Activated CD4-positive, alpha-beta memory T cell treated with anti-CD3 and anti-CD28 coated beads for 36 hours (primary cell): ENCODE data around the gene FER. TPM values are rescaled to one million over a fixed set of nuclear protein-coding genes. Genes with fewer than 3 reads are reported as not detected.
A peak's percentile ranks its signal among the peaks of the same experiment; 100 is the strongest.

Source experiments
- CTCF ChIA-PET: fragments of 350-600 bp; sonication (Branson Sonifier 250); formaldehyde crosslinking; loops from one replicate; lab custom pipeline; 2021; ENCODE audit warnings: antibody characterized with exemption, inconsistent platforms; lab: Charles Lee
- POLR2A ChIA-PET: fragments of 350-600 bp; sonication (Branson Sonifier 250); formaldehyde crosslinking; loops from one replicate; lab custom pipeline; 2021; ENCODE audit warnings: antibody characterized with exemption; lab: Charles Lee
- DNase-seq: peaks from one replicate; pipeline ENCODE4 v3.0.0-alpha.2; 2020
- H3K27ac Mint-ChIP-seq: one replicate; pipeline ENCODE4 v1.8.0; 2021; ENCODE audit warnings: mixed read lengths
- H3K27me3 Mint-ChIP-seq: one replicate; pipeline ENCODE4 v1.8.0; 2021; ENCODE audit warnings: mixed read lengths
- H3K36me3 Mint-ChIP-seq: one replicate; pipeline ENCODE4 v1.8.0; 2021; ENCODE audit warnings: mixed read lengths
- H3K4me1 Mint-ChIP-seq: one replicate; pipeline ENCODE4 v1.8.0; 2021; ENCODE audit warnings: low read depth, mixed read lengths
- H3K4me3 Mint-ChIP-seq: one replicate; pipeline ENCODE4 v1.8.0; 2021; ENCODE audit warnings: mild to moderate bottlenecking, mixed read lengths
- H3K9me3 Mint-ChIP-seq: one replicate; pipeline ENCODE4 v1.8.0; 2021; ENCODE audit warnings: mixed read lengths
- intact Hi-C: fragments of 100-400 bp; cut with micrococcal nuclease; formaldehyde crosslinking; loops from one replicate; pipeline ENCODE4 v1.15.1; 2023
- total RNA-seq, 2 experiments: library from RNA; stranded (reverse); gene quantifications; one replicate each; pipeline ENCODE4 v1.2.3, GENCODE V29; 2021

The FER gene
- total RNA-seq, 2 experiments from 2014 or later, result 9.1 to 9.5 TPM

- ChIA-PET POLR2A (interaction anchor here (1.2 to 2.9 kb wide), 2 partner anchors 21 to 37 kb away, joined by 4 to 11 read pairs; partner anchors contain the start of gene FER), CTCF (interaction anchor here (1.2 to 1.4 kb wide), 2 partner anchors 20 to 62 kb away, joined by 3 to 4 read pairs; partner anchors contain the start of gene FER)
- no peaks in the 10 kb centered on the region for H3K36me3 Mint-ChIP-seq
- H3K4me1 Mint-ChIP-seq, result peaks cover 23% of the 10 kb centered on the region
- no peaks in the 10 kb centered on the region for H3K9me3 Mint-ChIP-seq
- no peak overlapping the region for H3K27ac Mint-ChIP-seq
- H3K4me3 Mint-ChIP-seq, result peak overlapping the region; percentile 64
- peaks cover 29% of the 10 kb centered on the region for H3K27me3 Mint-ChIP-seq
- intact Hi-C loops, result loop anchor here (1.0 kb wide), 2 partner anchors 20 to 682 kb away; no protein-coding TSS in a partner anchor
- DNase-seq, result peak; percentile 56
These were observed 19.8 kb upstream of the FER start for GRCh38 chr5:108727651-108728565.

GRCh38 chr5:108728566-108729241, 19.0 kb upstream of the FER start:
- POLR2A ChIA-PET, result interaction anchor here (0.7 to 2.9 kb wide), 3 partner anchors 20 to 70 kb away, joined by 3 to 11 read pairs (median 4); partner anchors contain the start of gene FER
- CTCF ChIA-PET, result interaction anchor here (1.2 to 1.4 kb wide), 2 partner anchors 19 to 61 kb away, joined by 3 to 4 read pairs; partner anchors contain the start of gene FER
- H3K4me1 Mint-ChIP-seq, result peaks cover 23% of the 10 kb centered on the region
- H3K4me3 Mint-ChIP-seq, result peak overlapping the region; percentile 64
- no peaks in the 10 kb centered on the region for H3K36me3 Mint-ChIP-seq
- H3K9me3 Mint-ChIP-seq, result no peaks in the 10 kb centered on the region
- DNase-seq, result peak; percentile 69
- no peak overlapping the region for H3K27ac Mint-ChIP-seq
- intact Hi-C loops, result loop anchor here (1.0 kb wide), 2 partner anchors 20 to 682 kb away; no protein-coding TSS in a partner anchor
- peaks cover 29% of the 10 kb centered on the region for H3K27me3 Mint-ChIP-seq

GRCh38 chr5:108729242-108729615, 18.5 kb upstream of the FER start:
- Mint-ChIP-seq H3K36me3 (no peaks in the 10 kb centered on the region), H3K27ac (no peak overlapping the region), H3K4me1 (peaks cover 23% of the 10 kb centered on the region), H3K4me3 (no peak overlapping the region), H3K9me3 (no peaks in the 10 kb centered on the region), H3K27me3 (peaks cover 31% of the 10 kb centered on the region)
- ChIA-PET POLR2A (interaction anchor here (0.6 to 2.9 kb wide), 4 partner anchors 12 to 70 kb away, joined by 3 to 11 read pairs (median 4); partner anchors contain the start of gene FER), CTCF (no interaction called here)
- DNase-seq, result no peak
- intact Hi-C loops, result no loop called here

GRCh38 chr5:108730617-108731340, 16.9 kb upstream of the FER start:
- no peak overlapping the region for H3K4me3 Mint-ChIP-seq
- CTCF ChIA-PET, result no interaction called here
- no peak for DNase-seq
- H3K4me1 Mint-ChIP-seq, result peaks cover 23% of the 10 kb centered on the region
- peaks cover 34% of the 10 kb centered on the region for H3K27me3 Mint-ChIP-seq
- POLR2A ChIA-PET, result no interaction called here
- intact Hi-C loops, result no loop called here
- H3K9me3 Mint-ChIP-seq, result no peaks in the 10 kb centered on the region
- H3K36me3 Mint-ChIP-seq, result no peaks in the 10 kb centered on the region
- H3K27ac Mint-ChIP-seq, result no peak overlapping the region

- no peaks in the 10 kb centered on the region for H3K9me3 Mint-ChIP-seq
- no peaks in the 10 kb centered on the region for H3K36me3 Mint-ChIP-seq
These were observed 11.9 kb upstream of the FER start for GRCh38 chr5:108735790-108736189.

GRCh38 chr5:108736855-108737254, 10.8 kb upstream of the FER start:
- CTCF ChIA-PET, result interaction anchor here (0.5 kb wide), 1 partner anchor 481 kb away, joined by 3 read pairs; no protein-coding TSS in a partner anchor
- POLR2A ChIA-PET, result no interaction called here

More at GRCh38 chr5:108735790-108736189, 11.9 kb upstream of the FER start:
- Mint-ChIP-seq H3K27ac (no peak overlapping the region), H3K4me1 (no peaks in the 10 kb centered on the region), H3K4me3 (no peak overlapping the region), H3K27me3 (peaks cover 24% of the 10 kb centered on the region)
- CTCF ChIA-PET, result no interaction called here
- POLR2A ChIA-PET, result no interaction called here
- intact Hi-C loops, result no loop called here
- DNase-seq, result no peak

GRCh38 chr5:108739376-108739775, 8.3 kb upstream of the FER start:
- Mint-ChIP-seq H3K27ac (no peak overlapping the region), H3K36me3 (no peaks in the 10 kb centered on the region), H3K27me3 (peaks cover 23% of the 10 kb centered on the region), H3K4me1 (no peaks in the 10 kb centered on the region), H3K9me3 (no peaks in the 10 kb centered on the region), H3K4me3 (no peak overlapping the region)
- intact Hi-C loops, result no loop called here
- ChIA-PET POLR2A (no interaction called here), CTCF (no interaction called here)
- DNase-seq, result no peak

More at GRCh38 chr5:108736855-108737254, 10.8 kb upstream of the FER start:
- Mint-ChIP-seq H3K27ac (no peak overlapping the region), H3K9me3 (no peaks in the 10 kb centered on the region), H3K4me1 (no peaks in the 10 kb centered on the region), H3K27me3 (peaks cover 22% of the 10 kb centered on the region), H3K4me3 (no peak overlapping the region), H3K36me3 (no peaks in the 10 kb centered on the region)
- DNase-seq, result no peak
- intact Hi-C loops, result no loop called here

GRCh38 chr5:108739906-108740305, 7.8 kb upstream of the FER start:
- no peaks in the 10 kb centered on the region for H3K9me3 Mint-ChIP-seq
- H3K4me3 Mint-ChIP-seq, result no peak overlapping the region
- ChIA-PET CTCF (no interaction called here), POLR2A (no interaction called here)
- peaks cover 23% of the 10 kb centered on the region for H3K27me3 Mint-ChIP-seq
- no peaks in the 10 kb centered on the region for H3K36me3 Mint-ChIP-seq
- H3K4me1 Mint-ChIP-seq, result no peaks in the 10 kb centered on the region
- no peak for DNase-seq
- H3K27ac Mint-ChIP-seq, result no peak overlapping the region
- intact Hi-C loops, result loop anchor here (10.0 kb wide), 1 partner anchor 1345 kb away; no protein-coding TSS in a partner anchor

- Mint-ChIP-seq H3K9me3 (no peaks in the 10 kb centered on the region), H3K27ac (no peak overlapping the region), H3K4me3 (no peak overlapping the region), H3K36me3 (no peaks in the 10 kb centered on the region), H3K4me1 (peaks cover 3% of the 10 kb centered on the region), H3K27me3 (peaks cover 14% of the 10 kb centered on the region)
- DNase-seq, result no peak
- POLR2A ChIA-PET, result no interaction called here
- CTCF ChIA-PET, result no interaction called here
- intact Hi-C loops, result loop anchor here (10.0 kb wide), 1 partner anchor 1341 kb away; no protein-coding TSS in a partner anchor
These were observed 4.4 kb upstream of the FER start for GRCh38 chr5:108743319-108743718.

GRCh38 chr5:108743846-108744245, 3.9 kb upstream of the FER start:
- Mint-ChIP-seq H3K27me3 (peaks cover 11% of the 10 kb centered on the region), H3K9me3 (no peaks in the 10 kb centered on the region)
- intact Hi-C loops, result loop anchor here (10.0 kb wide), 1 partner anchor 1341 kb away; no protein-coding TSS in a partner anchor

GRCh38 chr5:108747111-108747773, 455 bp upstream of the FER start:
- Mint-ChIP-seq H3K27ac (peak overlapping the region; percentile 88), H3K36me3 (no peaks in the 10 kb centered on the region), H3K9me3 (no peaks in the 10 kb centered on the region), H3K27me3 (peaks cover 3% of the 10 kb centered on the region), H3K4me1 (peaks cover 7% of the 10 kb centered on the region), H3K4me3 (peak overlapping the region; percentile 94)
- CTCF ChIA-PET, result interaction anchor here (1.5 kb wide), 1 partner anchor 19 kb away, joined by 4 read pairs; no protein-coding TSS in a partner anchor
- DNase-seq, result no peak
- intact Hi-C loops, result loop anchor here (5.0 to 10.0 kb wide), 3 partner anchors 45 to 1338 kb away; no protein-coding TSS in a partner anchor
- POLR2A ChIA-PET, result interaction anchor here (0.6 kb wide), 1 partner anchor 823 kb away, joined by 5 read pairs; no protein-coding TSS in a partner anchor

More at GRCh38 chr5:108743846-108744245, 3.9 kb upstream of the FER start:
- Mint-ChIP-seq H3K4me3 (no peak overlapping the region), H3K27ac (no peak overlapping the region), H3K36me3 (no peaks in the 10 kb centered on the region), H3K4me1 (peaks cover 3% of the 10 kb centered on the region)
- ChIA-PET CTCF (interaction anchor here (0.6 kb wide), 1 partner anchor 676 kb away, joined by 3 read pairs; no protein-coding TSS in a partner anchor), POLR2A (no interaction called here)
- DNase-seq, result no peak
